Cardiac muscle cell (in vitro differentiated cells and primary cell): ENCODE results near the gene HSPB8. TPM values are rescaled to one million over a fixed set of nuclear protein-coding genes. Genes with fewer than 3 reads are reported as not detected.
A peak's percentile ranks its signal among the peaks of the same experiment; 100 is the strongest.

Experiments
- DNase-seq, 2 donors: peaks; one replicate each; pipeline versions ENCODE4 v3.0.0 to v3.0.0-alpha.2; 2010 to 2017; ENCODE audit warnings: low read depth in 1 of 2, low spot score in 1 of 2
- H3K27ac ChIP-seq: fragments of 200-600 bp; sonication (generic); 2 replicates; pipeline ENCODE4 v1.5.1; 2016
- H3K27me3 ChIP-seq: fragments of 200-600 bp; sonication (generic); 2 replicates; pipeline ENCODE4 v1.6.0; 2016; ENCODE audit warnings: control low read depth
- H3K36me3 ChIP-seq: fragments of 200-600 bp; sonication (generic); 2 replicates; pipeline ENCODE4 v1.5.1; 2016; ENCODE audit warnings: control low read depth
- H3K4me1 ChIP-seq: fragments of 200-600 bp; sonication (generic); 2 replicates; pipeline ENCODE4 v1.8.1; 2017; ENCODE audit warnings: low read depth, mild to moderate bottlenecking, mixed run types
- H3K4me3 ChIP-seq: fragments of 200-600 bp; sonication (generic); 2 replicates; pipeline ENCODE4 v1.5.1; 2016; ENCODE audit warnings: mild to moderate bottlenecking
- H3K9me3 ChIP-seq: fragments of 200-600 bp; sonication (generic); 2 replicates; pipeline ENCODE4 v1.5.1; 2017; ENCODE audit warnings: low read depth, mild to moderate bottlenecking, control low read depth
- CTCF ChIP-seq: IDR thresholded peaks from 2 replicates; pipeline ENCODE4 v1.5.1; 2012; ENCODE audit warnings: low read depth, mild to moderate bottlenecking, low read length
- polyA plus RNA-seq: library from polyadenylated mRNA; unstranded; fragments of >200 nt; fragmentation: Nextera tagmentation; extraction: Ambion mirVana; gene quantifications from 2 replicates; pipeline ENCODE4 v1.2.1, GENCODE V29; 2016
- total RNA-seq: library from RNA; depleted of rRNA; stranded (reverse); fragments of >200 nt; gene quantifications from 2 replicates; pipeline ENCODE4 v1.2.3, GENCODE V29; 2016

The HSPB8 gene
- total and polyA plus RNA-seq, 2 experiments from 2014 or later = 93.5 to 99.2 TPM

GRCh38 chr12:119139448-119139847 lies 39.3 kb upstream of the HSPB8 start:
- H3K36me3 ChIP-seq = no peaks in the 10 kb centered on the region
- no peak for DNase-seq

GRCh38 chr12:119145367-119145766 lies 33.4 kb upstream of the HSPB8 start:
- H3K36me3 ChIP-seq = no peaks in the 10 kb centered on the region
- no peaks in the 10 kb centered on the region for H3K4me1 ChIP-seq
- no peaks in the 10 kb centered on the region for H3K27me3 ChIP-seq
- no peak for DNase-seq
- no peak overlapping the region for H3K27ac ChIP-seq
- TF ChIP-seq CTCF = no peak
- H3K9me3 ChIP-seq = no peaks in the 10 kb centered on the region
- H3K4me3 ChIP-seq = no peak overlapping the region

More at GRCh38 chr12:119139448-119139847, 39.3 kb upstream of the HSPB8 start:
- no peak overlapping the region for H3K4me3 ChIP-seq
- H3K9me3 ChIP-seq = peaks cover 3% of the 10 kb centered on the region
- no peak for TF ChIP-seq CTCF
- H3K27ac ChIP-seq = no peak overlapping the region
- H3K27me3 ChIP-seq = no peaks in the 10 kb centered on the region
- H3K4me1 ChIP-seq = no peaks in the 10 kb centered on the region

GRCh38 chr12:119147847-119148448 lies 30.8 kb upstream of the HSPB8 start:
- Histone ChIP-seq H3K36me3 (no peaks in the 10 kb centered on the region), H3K4me1 (peaks cover under 1% of the 10 kb centered on the region), H3K9me3 (no peaks in the 10 kb centered on the region), H3K27me3 (no peaks in the 10 kb centered on the region), H3K27ac (no peak overlapping the region), H3K4me3 (no peak overlapping the region)
- DNase-seq = no peak
- no peak for TF ChIP-seq CTCF

- Histone ChIP-seq H3K4me3 (no peak overlapping the region), H3K36me3 (no peaks in the 10 kb centered on the region), H3K27me3 (no peaks in the 10 kb centered on the region), H3K9me3 (no peaks in the 10 kb centered on the region), H3K4me1 (peaks cover 4% of the 10 kb centered on the region), H3K27ac (no peak overlapping the region)
- DNase-seq = no peak
- TF ChIP-seq CTCF = no peak
Measured at GRCh38 chr12:119149270-119149669, 29.5 kb upstream of the HSPB8 start.

- Histone ChIP-seq H3K27me3 (no peaks in the 10 kb centered on the region), H3K4me1 (peaks cover 4% of the 10 kb centered on the region), H3K27ac (no peak overlapping the region), H3K36me3 (no peaks in the 10 kb centered on the region), H3K9me3 (no peaks in the 10 kb centered on the region), H3K4me3 (no peak overlapping the region)
- TF ChIP-seq CTCF = no peak
- DNase-seq = peak in 1 of 2 donors; percentile 14
Measured at GRCh38 chr12:119151445-119152026, 27.2 kb upstream of the HSPB8 start.
